ENCODE measurements around the gene SORCS2. TPM values are rescaled to one million over a fixed set of nuclear protein-coding genes. Genes with fewer than 3 reads are reported as not detected.

The SORCS2 gene
- total and polyA plus RNA-seq, 2 of the 13 experiments (the other 11 are each of a cell fraction or from before 2014, with no cell fraction given) = 0.82 to 1.0 TPM

DNA sequence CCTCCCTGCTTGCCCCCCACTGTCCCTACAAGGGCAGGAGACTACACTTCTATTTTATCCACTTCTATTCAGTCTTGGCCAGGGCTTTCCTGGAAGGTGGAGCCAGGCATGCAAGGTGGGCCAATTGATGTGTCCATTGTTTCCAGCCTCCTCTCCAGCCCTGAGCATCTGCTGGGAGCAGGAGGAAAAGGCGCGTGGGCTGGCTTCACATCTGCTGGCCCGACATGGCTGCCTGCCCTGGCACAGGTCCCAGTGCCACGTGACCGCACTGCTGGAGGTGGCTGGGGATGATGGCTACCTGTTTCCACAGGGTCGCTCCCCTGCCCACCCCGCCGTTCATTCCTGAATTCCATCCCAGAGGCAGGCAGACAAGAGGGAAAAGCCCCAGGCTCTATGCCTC is 499.6 kb downstream of the SORCS2 start:
- no peak for TF ChIP-seq ZNF703 (CRISPR knock-in tag; IDR thresholded peaks at IDR 0.05; ENCODE audit: borderline replicate concordance)
- no peak for TF ChIP-seq ZNF350 (CRISPR knock-in tag; IDR thresholded peaks at IDR 0.05; ENCODE audit: borderline replicate concordance, low read depth)
- no peak for TF ChIP-seq NONO (IDR thresholded peaks at IDR 0.05)
- no peak for TF ChIP-seq NONO (CRISPR knock-in tag; conservative IDR thresholded peaks at IDR 0.05)
- TF ChIP-seq ZNF720 (CRISPR knock-in tag; IDR thresholded peaks at IDR 0.05) = no peak
- no peak for TF ChIP-seq BRD4 (CRISPR knock-in tag; IDR thresholded peaks at IDR 0.05)
- no peak for TF ChIP-seq ZSCAN9 (CRISPR knock-in tag; IDR thresholded peaks at IDR 0.05; ENCODE audit: borderline replicate concordance)
- TF ChIP-seq EP300 (IDR thresholded peaks at IDR 0.05; ENCODE audit: low read depth in 2 of 2, low read length in 2 of 2) = no peak
- TF ChIP-seq EP300 (CRISPR knock-in tag; IDR thresholded peaks at IDR 0.05; ENCODE audit: borderline replicate concordance) = no peak
- TF ChIP-seq ZSCAN31 (CRISPR knock-in tag; IDR thresholded peaks at IDR 0.05; ENCODE audit: low read depth) = no peak
- H3K27me3 ChIP-seq (ENCODE audit: control insufficient read depth in 1 of 2, insufficient read depth in 2 of 2, low read length in 2 of 2) = no peaks in the 10 kb centered on the region
- ChIA-PET POLR2A (no interaction called here), CTCF (ENCODE audit: low intra/inter-chr PET ratio, low total read pairs) (no interaction called here)
- H3K4me3 ChIP-seq (replicated peaks in 1 of 3; ENCODE audit: insufficient read depth in 1 of 3, low read depth in 2 of 3, low read length in 3 of 3) = no peak overlapping the region
- 60% methylated on average over 1 of the region's 8 CpGs for WGBS (ENCODE audit: low lambda C conversion rate)
- in situ Hi-C loops (cut with HindIII; ENCODE audit: extremely low pct_ligation_motif_present, low pct_unique_long_range_greater_than_20kb) (no loop called here), intact Hi-C loops (cut with micrococcal nuclease; ENCODE audit: unreplicated experiment) (no loop called here)
- no peak overlapping the region for H3K27ac ChIP-seq (ENCODE audit: extremely low read length, insufficient read depth, low read length)
- no peak overlapping the region for H3K4me2 ChIP-seq (ENCODE audit: low read depth, low read length)
- no TSS peak for BruUV-seq (replicated peaks)
- no peaks in the 10 kb centered on the region for H3K4me1 ChIP-seq (ENCODE audit: insufficient read depth, low read length)
- no peak overlapping the region for H2AFZ ChIP-seq (ENCODE audit: low read length)
- 0 out of 2 replicates have a peak, but pooled peaks cover 2% of the 10 kb centered on the region for H4K20me1 ChIP-seq (ENCODE audit: insufficient read depth, low read length)
- no peaks in the 10 kb centered on the region for H3K36me3 ChIP-seq (replicated peaks in 1 of 2; ENCODE audit: control insufficient read depth in 1 of 2, insufficient read depth in 2 of 2, low read length in 2 of 2)
- FAIRE-seq (no peak), DNase-seq (ENCODE audit: low spot score) (no peak), ATAC-seq (no peak)
- no peaks in the 10 kb centered on the region for H3K79me2 ChIP-seq (ENCODE audit: insufficient read depth, low read length)
- no peaks in the 10 kb centered on the region for H3K9me3 ChIP-seq (ENCODE audit: low read length)
- H3K9ac ChIP-seq (ENCODE audit: insufficient read depth, low read depth, low read length) = no peak overlapping the region
